Endothelial cell of umbilical vein (primary cell): ENCODE data around the gene ADM2.

Experiments
- EZH2 ChIP-seq: IDR thresholded peaks from 2 replicates; pipeline ENCODE4 v1.6.1; 2012; ENCODE audit warnings: borderline replicate concordance, low read depth, mild to moderate bottlenecking, moderate library complexity, low read length, inconsistent platforms; ENCODE audit not compliant: severe bottlenecking
- FOS ChIP-seq: IDR thresholded peaks from 2 replicates; pipeline ENCODE4 v1.6.1; 2011; ENCODE audit warnings: mild to moderate bottlenecking, low read length, moderate library complexity, borderline replicate concordance; ENCODE audit not compliant: insufficient read depth
- GATA2 ChIP-seq: IDR thresholded peaks from 2 replicates; pipeline ENCODE4 v1.7.0; 2011; ENCODE audit warnings: low read depth, mild to moderate bottlenecking, moderate library complexity, mixed read lengths, low read length; ENCODE audit not compliant: insufficient read length, insufficient read depth
- JUN ChIP-seq: IDR thresholded peaks from 2 replicates; pipeline ENCODE4 v1.6.1; 2011; ENCODE audit warnings: borderline replicate concordance, low read depth; ENCODE audit not compliant: insufficient read length, insufficient read depth
- MYC ChIP-seq: IDR thresholded peaks from one replicate; pipeline ENCODE4 v1.6.1; 2011; ENCODE audit warnings: mild to moderate bottlenecking, low read depth, low read length
- POLR2A ChIP-seq: IDR thresholded peaks from 2 replicates; pipeline ENCODE4 v1.6.1; 2012; ENCODE audit warnings: low read depth, mild to moderate bottlenecking, control low read depth, low read length
- POLR2AphosphoS5 ChIP-seq: IDR thresholded peaks from 2 replicates; pipeline ENCODE4 v1.6.1; 2012; ENCODE audit warnings: low read depth, mild to moderate bottlenecking, control low read depth, low read length, moderate library complexity; ENCODE audit not compliant: insufficient read depth
- TF ChIP-seq, protein P1 (sequence below), 2 donors: IDR thresholded peaks; 1 replicate in 1 of 2; 2 replicates in 1 of 2; pipeline ENCODE4 v1.5.1; 2011; ENCODE audit warnings: low read length in 2 of 2, mild to moderate bottlenecking in 2 of 2, moderate library complexity in 2 of 2, control low read depth in 1 of 2, inconsistent platforms in 1 of 2, low read depth in 1 of 2; ENCODE audit not compliant: insufficient read depth in 1 of 2; ENCODE audit errors: extremely low read depth in 1 of 2
- TF ChIP-seq, protein P2 (sequence below): IDR thresholded peaks from 2 replicates; pipeline ENCODE4 v1.6.1; 2011; ENCODE audit not compliant: insufficient read depth, insufficient read length

DNA sequence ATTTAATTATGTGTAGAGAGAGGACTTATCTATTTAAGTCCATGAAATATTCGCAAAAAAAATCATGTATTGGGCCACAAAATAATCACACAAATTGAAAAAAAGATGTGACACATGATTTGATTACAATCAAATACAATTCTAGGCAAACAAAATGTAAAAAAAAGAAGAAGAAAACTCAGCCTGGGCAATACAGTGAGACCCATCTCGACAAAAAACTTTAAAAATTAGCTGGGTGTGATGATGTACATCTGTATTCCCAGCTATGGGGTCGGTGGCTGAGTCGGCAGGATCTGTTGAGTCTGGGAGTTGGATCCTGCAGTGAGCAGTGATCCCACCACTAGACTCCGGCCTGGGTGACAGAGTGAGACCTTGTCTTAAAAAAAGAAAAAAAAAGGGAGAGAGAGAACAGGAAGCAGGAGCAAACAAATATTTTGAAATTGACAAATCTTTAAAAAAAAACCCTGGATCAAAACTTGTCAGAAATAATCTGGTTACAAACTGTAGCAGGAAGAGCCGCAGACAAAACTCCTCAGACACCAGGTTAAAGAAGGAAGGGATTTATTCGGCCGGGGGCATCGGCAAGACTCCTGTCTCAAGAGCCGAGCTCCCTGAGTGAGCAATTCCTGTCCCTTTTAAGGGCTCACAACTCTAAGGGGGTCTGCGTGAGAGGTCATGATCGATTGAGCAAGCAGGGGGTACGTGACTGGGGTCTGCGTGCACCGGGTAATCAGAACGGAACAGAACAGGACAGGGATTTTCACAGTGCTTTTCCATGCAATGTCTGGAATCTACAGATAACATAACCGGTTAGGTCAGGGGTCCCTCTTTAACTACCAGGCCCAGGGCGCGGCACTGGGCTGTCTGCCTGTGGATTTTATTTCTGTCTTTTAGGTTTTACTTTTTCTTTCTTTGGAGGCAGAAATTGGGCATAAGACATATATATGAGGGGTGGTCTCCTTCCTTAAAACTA, 51.8 kb downstream of the ADM2 start:
- TF ChIP-seq, protein P1, sequence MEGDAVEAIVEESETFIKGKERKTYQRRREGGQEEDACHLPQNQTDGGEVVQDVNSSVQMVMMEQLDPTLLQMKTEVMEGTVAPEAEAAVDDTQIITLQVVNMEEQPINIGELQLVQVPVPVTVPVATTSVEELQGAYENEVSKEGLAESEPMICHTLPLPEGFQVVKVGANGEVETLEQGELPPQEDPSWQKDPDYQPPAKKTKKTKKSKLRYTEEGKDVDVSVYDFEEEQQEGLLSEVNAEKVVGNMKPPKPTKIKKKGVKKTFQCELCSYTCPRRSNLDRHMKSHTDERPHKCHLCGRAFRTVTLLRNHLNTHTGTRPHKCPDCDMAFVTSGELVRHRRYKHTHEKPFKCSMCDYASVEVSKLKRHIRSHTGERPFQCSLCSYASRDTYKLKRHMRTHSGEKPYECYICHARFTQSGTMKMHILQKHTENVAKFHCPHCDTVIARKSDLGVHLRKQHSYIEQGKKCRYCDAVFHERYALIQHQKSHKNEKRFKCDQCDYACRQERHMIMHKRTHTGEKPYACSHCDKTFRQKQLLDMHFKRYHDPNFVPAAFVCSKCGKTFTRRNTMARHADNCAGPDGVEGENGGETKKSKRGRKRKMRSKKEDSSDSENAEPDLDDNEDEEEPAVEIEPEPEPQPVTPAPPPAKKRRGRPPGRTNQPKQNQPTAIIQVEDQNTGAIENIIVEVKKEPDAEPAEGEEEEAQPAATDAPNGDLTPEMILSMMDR (IDR thresholded peaks at IDR 0.05; ENCODE audit: extremely low read depth in 1 of 2, insufficient read depth in 1 of 2, low read depth in 1 of 2, low read length in 2 of 2) = no peak
- TF ChIP-seq POLR2A (no peak), GATA2 (no peak), EZH2 (no peak), JUN (no peak), POLR2AphosphoS5 (no peak), MYC (no peak), FOS (no peak)
- TF ChIP-seq, protein P2, sequence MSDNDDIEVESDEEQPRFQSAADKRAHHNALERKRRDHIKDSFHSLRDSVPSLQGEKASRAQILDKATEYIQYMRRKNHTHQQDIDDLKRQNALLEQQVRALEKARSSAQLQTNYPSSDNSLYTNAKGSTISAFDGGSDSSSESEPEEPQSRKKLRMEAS = no peak
